DOHH2 (cell line): ENCODE measurements around the gene PROM2.

Source experiments
- H3F3A ChIP-seq: fragments of 200-600 bp; sonication (generic), shearing (Covaris generic); 2 replicates; pipeline ENCODE4 v1.6.0; 2016; ENCODE audit warnings: antibody characterized with exemption, mild to moderate bottlenecking; ENCODE audit not compliant: control insufficient read depth, insufficient read depth
- H3K27ac ChIP-seq: fragments of 200-600 bp; sonication (generic); 2 replicates; pipeline ENCODE4 v1.5.1; 2014; ENCODE audit warnings: low read depth, mild to moderate bottlenecking, low read length, moderate library complexity
- H3K27me3 ChIP-seq: fragments of 200-600 bp; sonication (generic); 2 replicates; pipeline ENCODE4 v1.6.1; 2014; ENCODE audit warnings: mild to moderate bottlenecking, low read length, mixed read lengths; ENCODE audit not compliant: control insufficient read depth
- H3K36me3 ChIP-seq: fragments of 200-600 bp; sonication (generic); 2 replicates; pipeline ENCODE4 v1.6.1; 2014; ENCODE audit warnings: mild to moderate bottlenecking, low read length, moderate library complexity, mixed read lengths; ENCODE audit not compliant: control insufficient read depth
- H3K4me1 ChIP-seq: fragments of 200-600 bp; sonication (generic); 2 replicates; pipeline ENCODE4 v1.6.1; 2014; ENCODE audit warnings: mild to moderate bottlenecking, low read length, mixed read lengths; ENCODE audit not compliant: control insufficient read depth
- H3K4me2 ChIP-seq: fragments of 200-600 bp; sonication (generic); 2 replicates; pipeline ENCODE4 v1.6.0; 2014; ENCODE audit warnings: mild to moderate bottlenecking, low read length, moderate library complexity
- H3K4me3 ChIP-seq: fragments of 200-600 bp; sonication (generic); 2 replicates; pipeline ENCODE4 v1.5.1; 2014; ENCODE audit warnings: mild to moderate bottlenecking, low read length, mixed read lengths
- H3K79me2 ChIP-seq: fragments of 200-600 bp; sonication (generic); 2 replicates; pipeline ENCODE4 v1.6.1; 2014; ENCODE audit warnings: mild to moderate bottlenecking, low read length, mixed read lengths; ENCODE audit not compliant: control insufficient read depth
- H3K9me2 ChIP-seq: fragments of 200-600 bp; sonication (generic); replicated peaks from 2 replicates; pipeline ENCODE4 v1.6.1; 2014; ENCODE audit warnings: mild to moderate bottlenecking, low read length, mixed read lengths; ENCODE audit not compliant: control insufficient read depth
- H3K9me3 ChIP-seq: fragments of 200-600 bp; sonication (generic); 2 replicates; pipeline ENCODE4 v1.6.1; 2014; ENCODE audit warnings: antibody characterized with exemption, low read length, mixed read lengths; ENCODE audit not compliant: control insufficient read depth, insufficient read depth
- H4K20me1 ChIP-seq: fragments of 200-600 bp; sonication (generic); 2 replicates; pipeline ENCODE4 v1.6.0; 2014; ENCODE audit warnings: low read depth, mild to moderate bottlenecking, antibody characterized with exemption, low read length, moderate library complexity; ENCODE audit not compliant: control insufficient read depth, insufficient read depth
- EZH2phosphoT487 ChIP-seq: fragments of 200-600 bp; sonication (generic); IDR thresholded peaks from 2 replicates; pipeline ENCODE4 v1.6.1; 2017; ENCODE audit warnings: borderline replicate concordance, mild to moderate bottlenecking, antibody characterized with exemption, low read length, moderate library complexity, mixed read lengths
- TF ChIP-seq, protein P1 (sequence below): fragments of 200-600 bp; sonication (generic); IDR thresholded peaks from one replicate; pipeline ENCODE4 v1.5.1; 2014; ENCODE audit warnings: antibody characterized with exemption, mild to moderate bottlenecking, low read depth, low read length; ENCODE audit not compliant: poor library complexity, severe bottlenecking

The PROM2 gene

DNA sequence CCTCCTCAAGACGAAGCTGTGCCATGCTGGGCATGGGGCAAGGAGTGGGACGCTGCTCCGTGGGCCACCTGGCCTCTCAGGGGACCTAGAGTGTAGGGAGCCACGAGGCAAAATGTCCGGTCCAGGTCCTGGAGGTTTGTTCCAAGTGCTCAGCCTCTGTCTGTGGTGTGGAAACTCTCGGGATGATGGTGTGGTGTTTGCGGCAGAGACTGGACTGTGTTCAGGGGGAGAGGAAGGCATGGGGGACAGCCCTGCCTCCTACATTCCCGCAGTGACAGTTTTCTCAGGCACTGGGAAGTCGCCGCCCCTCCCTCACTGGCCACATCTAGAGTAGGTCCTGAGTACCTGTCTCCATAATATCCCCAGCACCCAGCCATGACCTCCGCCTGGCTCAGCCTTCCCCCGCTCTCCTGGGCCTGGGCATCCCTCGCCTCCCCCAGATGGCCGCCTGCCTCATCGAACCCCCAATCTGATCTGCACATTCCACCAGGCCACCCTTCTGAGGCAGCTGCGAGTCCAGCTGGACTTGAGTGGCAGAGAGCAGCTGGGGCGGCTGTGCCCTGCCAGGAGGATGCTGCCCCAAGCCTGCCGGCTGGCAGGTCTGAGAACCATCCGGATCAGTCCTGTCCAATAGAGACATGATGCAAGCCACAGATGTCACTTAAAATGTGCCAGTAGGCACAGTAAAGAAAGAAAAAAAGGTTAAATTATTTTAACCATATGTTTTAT lies 29.1 kb downstream of the PROM2 start:
- H4K20me1 ChIP-seq: no peaks in the 10 kb centered on the region
- no peak overlapping the region for H3K4me3 ChIP-seq
- TF ChIP-seq, protein P1, sequence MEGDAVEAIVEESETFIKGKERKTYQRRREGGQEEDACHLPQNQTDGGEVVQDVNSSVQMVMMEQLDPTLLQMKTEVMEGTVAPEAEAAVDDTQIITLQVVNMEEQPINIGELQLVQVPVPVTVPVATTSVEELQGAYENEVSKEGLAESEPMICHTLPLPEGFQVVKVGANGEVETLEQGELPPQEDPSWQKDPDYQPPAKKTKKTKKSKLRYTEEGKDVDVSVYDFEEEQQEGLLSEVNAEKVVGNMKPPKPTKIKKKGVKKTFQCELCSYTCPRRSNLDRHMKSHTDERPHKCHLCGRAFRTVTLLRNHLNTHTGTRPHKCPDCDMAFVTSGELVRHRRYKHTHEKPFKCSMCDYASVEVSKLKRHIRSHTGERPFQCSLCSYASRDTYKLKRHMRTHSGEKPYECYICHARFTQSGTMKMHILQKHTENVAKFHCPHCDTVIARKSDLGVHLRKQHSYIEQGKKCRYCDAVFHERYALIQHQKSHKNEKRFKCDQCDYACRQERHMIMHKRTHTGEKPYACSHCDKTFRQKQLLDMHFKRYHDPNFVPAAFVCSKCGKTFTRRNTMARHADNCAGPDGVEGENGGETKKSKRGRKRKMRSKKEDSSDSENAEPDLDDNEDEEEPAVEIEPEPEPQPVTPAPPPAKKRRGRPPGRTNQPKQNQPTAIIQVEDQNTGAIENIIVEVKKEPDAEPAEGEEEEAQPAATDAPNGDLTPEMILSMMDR: no peak
- no peaks in the 10 kb centered on the region for H3K9me2 ChIP-seq
- no peaks in the 10 kb centered on the region for H3K27me3 ChIP-seq
- H3K9me3 ChIP-seq: no peaks in the 10 kb centered on the region
- H3K27ac ChIP-seq: no peak overlapping the region
- no peaks in the 10 kb centered on the region for H3K4me1 ChIP-seq
- H3K4me2 ChIP-seq: no peak overlapping the region
- no peaks in the 10 kb centered on the region for H3K79me2 ChIP-seq
- H3F3A ChIP-seq: no peaks in the 10 kb centered on the region
- no peaks in the 10 kb centered on the region for H3K36me3 ChIP-seq

DNA sequence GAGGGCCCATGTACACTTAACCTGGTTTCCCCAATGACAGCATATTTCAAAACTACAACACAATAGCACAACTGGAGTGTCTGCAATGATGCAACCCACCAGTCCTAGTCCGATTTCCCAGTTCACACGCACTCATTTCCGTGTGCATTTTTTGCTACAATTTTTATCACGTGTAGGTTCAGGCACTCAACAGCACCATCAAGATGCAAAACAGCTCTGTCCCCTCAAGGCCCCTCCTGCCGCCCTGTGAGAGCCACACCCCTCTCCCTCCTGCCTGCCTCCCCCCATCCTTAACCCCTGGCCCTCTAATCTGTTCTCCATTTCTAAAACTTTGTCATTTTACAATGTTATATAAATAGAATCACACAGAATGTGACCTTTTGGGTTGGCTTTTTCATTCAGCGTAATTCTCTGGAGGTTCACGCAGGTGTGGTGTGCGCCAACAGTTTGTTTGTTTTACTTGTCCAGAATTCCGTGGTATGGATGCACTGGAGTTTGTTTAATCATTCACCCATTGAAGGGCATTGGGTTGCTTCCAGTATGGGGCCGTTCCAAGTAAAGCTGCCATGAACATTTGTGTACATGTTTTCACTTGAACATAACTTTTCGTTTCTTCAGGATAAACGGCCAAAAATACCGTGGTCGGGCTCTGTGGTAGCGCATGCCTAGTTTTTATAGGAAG lies 31.3 kb downstream of the PROM2 start:
- TF ChIP-seq, protein P1: no peak
- TF ChIP-seq EZH2phosphoT487: no peak
- Histone ChIP-seq H3K4me3 (no peak overlapping the region), H3K9me2 (no peaks in the 10 kb centered on the region), H3F3A (no peaks in the 10 kb centered on the region), H3K36me3 (no peaks in the 10 kb centered on the region), H3K79me2 (no peaks in the 10 kb centered on the region), H4K20me1 (no peaks in the 10 kb centered on the region), H3K9me3 (no peaks in the 10 kb centered on the region), H3K27me3 (no peaks in the 10 kb centered on the region), H3K4me1 (no peaks in the 10 kb centered on the region), H3K4me2 (no peak overlapping the region), H3K27ac (no peak overlapping the region)

DNA sequence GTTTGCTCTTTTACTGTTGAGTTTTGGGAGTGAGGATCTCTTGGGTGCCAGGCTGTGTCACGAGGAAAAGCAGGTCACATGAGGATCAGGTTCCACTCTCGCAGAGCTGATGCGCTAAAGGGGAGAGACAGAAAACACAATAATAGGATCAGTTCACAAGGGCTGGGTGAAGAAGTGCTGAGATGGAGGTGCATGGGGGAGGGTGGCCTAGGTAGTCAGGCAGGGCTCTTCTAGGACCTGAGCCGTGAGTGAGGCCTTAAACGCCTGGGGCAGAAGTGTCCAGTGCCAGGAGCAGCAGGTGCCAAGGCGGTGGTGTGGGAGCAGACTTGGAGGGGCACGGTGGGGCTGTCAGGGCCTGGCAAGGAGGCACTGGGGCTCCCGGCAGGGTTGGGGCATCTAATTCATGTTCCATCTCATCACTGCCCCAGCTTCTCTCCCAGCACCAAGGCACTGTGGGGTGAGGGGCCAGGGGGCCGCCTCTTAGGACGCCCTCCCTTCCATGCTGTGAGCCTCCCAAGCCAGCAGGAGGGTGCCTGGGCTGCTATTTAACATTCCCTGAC lies 32.2 kb downstream of the PROM2 start:
- no peaks in the 10 kb centered on the region for H3K4me1 ChIP-seq
- no peaks in the 10 kb centered on the region for H3K9me2 ChIP-seq
- no peak overlapping the region for H3K4me3 ChIP-seq
- no peaks in the 10 kb centered on the region for H3K27me3 ChIP-seq
- H3K27ac ChIP-seq: no peak overlapping the region
- no peaks in the 10 kb centered on the region for H3K79me2 ChIP-seq
- H3K36me3 ChIP-seq: no peaks in the 10 kb centered on the region
- H3K9me3 ChIP-seq: no peaks in the 10 kb centered on the region
- H4K20me1 ChIP-seq: no peaks in the 10 kb centered on the region
- H3F3A ChIP-seq: no peaks in the 10 kb centered on the region
- TF ChIP-seq, protein P1: no peak
- TF ChIP-seq EZH2phosphoT487: no peak
- H3K4me2 ChIP-seq: no peak overlapping the region
